IPS DF 6.9 (cell line): ENCODE data around the gene LRRN4.

ENCODE experiments used
- DNase-seq: peaks from one replicate; pipeline ENCODE4 v3.0.0-alpha.2; 2013; ENCODE audit warnings: low read depth, low spot score
- H3K27ac ChIP-seq: one replicate; pipeline ENCODE4 v1.5.1; 2013; ENCODE audit warnings: low read length, control low read depth
- H3K27me3 ChIP-seq: 2 replicates; pipeline ENCODE4 v1.6.1; 2013; ENCODE audit warnings: mild to moderate bottlenecking, low read length; ENCODE audit not compliant: control insufficient read depth, insufficient read depth
- H3K36me3 ChIP-seq: 2 replicates; pipeline ENCODE4 v1.6.1; 2013; ENCODE audit warnings: low read length; ENCODE audit not compliant: control insufficient read depth, insufficient read depth
- H3K4me1 ChIP-seq: 2 replicates; pipeline ENCODE4 v1.6.1; 2013; ENCODE audit warnings: low read length; ENCODE audit not compliant: control insufficient read depth, insufficient read depth
- H3K4me3 ChIP-seq: 2 replicates; pipeline ENCODE4 v1.5.1; 2013; ENCODE audit warnings: mild to moderate bottlenecking, low read length
- H3K9me3 ChIP-seq: 2 replicates; pipeline ENCODE4 v1.6.1; 2013; ENCODE audit warnings: low read length, inconsistent platforms; ENCODE audit not compliant: control insufficient read depth, insufficient read depth
- WGBS: extraction: QIAGEN DNeasy Blood & Tissue Kit; methylation state at CpG from one replicate; pipeline ENCODE4 v1.1.7; 2013; ENCODE audit warnings: mixed read lengths, missing lambda C conversion rate; ENCODE audit not compliant: insufficient read length, insufficient coverage; 5-methylcytosine and 5-hydroxymethylcytosine counted together

The LRRN4 gene

DNA sequence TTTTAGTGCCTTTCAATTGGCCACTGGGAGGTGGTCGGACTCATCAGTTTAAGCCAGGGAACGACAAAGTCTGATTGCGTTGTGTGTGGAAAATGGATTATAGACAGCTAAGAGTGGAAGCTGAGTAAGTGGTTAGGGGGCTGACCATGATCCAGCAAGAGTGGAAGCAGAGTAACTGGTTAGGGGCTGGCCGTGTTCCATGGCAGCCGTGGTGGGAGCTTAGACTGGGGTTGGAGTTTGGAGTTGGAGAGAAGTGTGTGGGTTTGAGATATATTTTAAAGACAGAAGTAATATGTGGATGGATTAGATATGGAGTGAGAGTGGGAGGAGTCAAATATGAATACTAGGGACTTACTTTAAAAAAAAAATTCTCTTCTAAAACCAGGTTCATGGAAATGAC lies 41.7 kb downstream of the LRRN4 start:
- Histone ChIP-seq H3K27me3 (no peaks in the 10 kb centered on the region), H3K9me3 (no peaks in the 10 kb centered on the region), H3K4me1 (no peaks in the 10 kb centered on the region), H3K36me3 (peaks cover 3% of the 10 kb centered on the region; the same call in 1 of the 2 replicates), H3K27ac (no peak overlapping the region), H3K4me3 (no peak overlapping the region)
- 100% methylated on average over 2 of the region's 5 CpGs for WGBS
- no peak for DNase-seq

DNA sequence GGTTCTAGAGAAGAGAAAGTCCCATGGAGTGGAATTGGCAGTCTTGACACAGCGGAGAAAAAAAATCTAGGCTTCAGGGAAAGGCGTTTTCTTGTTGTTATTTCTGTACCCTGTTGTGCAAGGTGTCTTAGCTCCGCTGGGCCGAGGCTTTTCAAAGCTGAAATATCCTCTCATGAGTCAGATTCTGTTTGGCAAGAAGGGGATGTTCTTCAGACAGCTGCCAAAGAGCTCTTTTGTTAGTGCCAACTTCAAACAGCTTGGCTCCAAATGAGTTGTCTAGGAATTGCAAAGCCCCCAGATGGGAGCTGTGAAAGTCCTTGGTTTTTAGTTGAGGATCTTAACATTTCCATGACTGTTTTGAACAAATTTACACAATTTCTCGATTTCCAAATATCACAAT lies 45.6 kb downstream of the LRRN4 start:
- no peaks in the 10 kb centered on the region for H3K9me3 ChIP-seq
- peaks cover 3% of the 10 kb centered on the region; the same call in 1 of the 2 replicates for H3K36me3 ChIP-seq
- DNase-seq = no peak
- no peak overlapping the region for H3K27ac ChIP-seq
- no peaks in the 10 kb centered on the region for H3K4me1 ChIP-seq
- H3K27me3 ChIP-seq = no peaks in the 10 kb centered on the region
- H3K4me3 ChIP-seq = no peak overlapping the region
- 100% methylated on average over 1 of the region's 5 CpGs for WGBS

DNA sequence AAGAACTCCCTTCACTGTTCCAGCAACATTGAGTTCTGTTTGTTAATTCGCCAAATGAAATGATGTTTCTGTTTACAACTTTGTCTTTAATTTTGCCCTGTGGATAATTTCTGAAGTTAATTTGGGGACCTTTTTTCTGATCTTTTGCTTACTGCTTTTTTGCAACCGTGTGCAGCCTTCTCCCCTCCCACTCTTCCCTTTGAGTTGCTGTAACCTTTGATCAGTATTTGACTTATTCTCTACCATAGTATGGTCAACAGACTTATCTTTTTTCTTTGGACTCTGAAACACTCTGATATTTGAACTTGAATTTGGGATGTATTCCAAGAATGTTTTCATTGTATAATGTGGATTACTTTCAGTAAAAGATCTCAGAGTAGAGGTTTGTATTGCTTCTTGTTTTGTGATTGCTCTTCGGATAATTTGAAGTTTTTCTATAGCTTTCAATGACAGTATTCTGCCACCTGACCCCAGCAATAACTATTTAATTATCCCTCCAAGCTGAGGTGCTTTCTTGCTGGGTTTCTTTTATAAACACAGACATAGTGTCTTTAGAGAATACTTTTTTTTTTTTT lies 46.2 kb downstream of the LRRN4 start:
- no peak overlapping the region for H3K4me3 ChIP-seq
- no peak for DNase-seq
- no peaks in the 10 kb centered on the region for H3K27me3 ChIP-seq
- no peaks in the 10 kb centered on the region for H3K9me3 ChIP-seq
- H3K27ac ChIP-seq = no peak overlapping the region
- WGBS = no CpG with 5 or more reads among the region's 3 CpGs
- peaks cover 3% of the 10 kb centered on the region; the same call in 1 of the 2 replicates for H3K36me3 ChIP-seq
- H3K4me1 ChIP-seq = no peaks in the 10 kb centered on the region

DNA sequence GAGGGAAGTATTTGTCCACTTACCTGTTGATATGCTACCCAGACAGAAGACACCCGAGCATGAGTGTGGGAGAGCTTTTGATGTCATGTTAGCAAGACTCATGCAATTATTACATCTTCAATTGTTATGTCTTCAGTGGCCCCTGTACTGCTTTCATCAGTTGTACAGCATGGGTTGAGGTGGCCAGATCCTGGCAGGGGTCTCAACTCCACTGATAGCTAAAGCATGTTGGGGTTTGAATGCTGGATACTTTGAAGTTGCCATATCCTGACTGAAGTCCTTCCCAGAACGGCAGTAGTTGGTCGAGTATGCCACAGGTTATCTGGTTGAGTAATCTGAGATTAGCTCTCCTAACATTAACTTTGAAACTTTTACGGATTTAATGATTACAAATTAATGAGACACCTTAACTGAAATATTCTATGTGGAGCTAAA lies 46.7 kb downstream of the LRRN4 start:
- H3K27me3 ChIP-seq = no peaks in the 10 kb centered on the region
- H3K9me3 ChIP-seq = no peaks in the 10 kb centered on the region
- no peak overlapping the region for H3K27ac ChIP-seq
- H3K4me1 ChIP-seq = no peaks in the 10 kb centered on the region
- peaks cover 3% of the 10 kb centered on the region; the same call in 1 of the 2 replicates for H3K36me3 ChIP-seq
- WGBS = no CpG with 5 or more reads among the region's 4 CpGs
- DNase-seq = no peak
- H3K4me3 ChIP-seq = no peak overlapping the region; the same call in 1 of the 2 replicates

DNA sequence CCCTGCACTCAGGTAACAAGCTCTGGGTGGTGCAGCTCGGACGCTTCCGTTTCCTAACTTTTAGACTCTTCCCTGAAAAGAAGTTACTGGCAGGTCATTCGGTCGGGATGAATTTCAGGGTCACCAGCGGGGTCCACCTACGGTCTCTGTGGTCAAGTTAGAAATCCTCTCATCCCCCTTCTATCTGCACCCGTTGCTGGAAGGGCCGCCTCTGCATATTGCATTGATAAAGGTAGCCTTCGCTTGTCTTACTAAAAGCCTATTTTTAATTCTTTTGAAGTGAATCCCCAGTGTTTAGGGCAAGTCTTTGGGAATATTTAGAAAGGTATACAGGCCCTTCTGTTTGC lies 47.3 kb downstream of the LRRN4 start:
- Histone ChIP-seq H3K4me3 (peak overlapping the region; percentile 78), H3K4me1 (no peaks in the 10 kb centered on the region), H3K36me3 (peaks cover 3% of the 10 kb centered on the region; the same call in 1 of the 2 replicates), H3K27ac (no peak overlapping the region), H3K27me3 (no peaks in the 10 kb centered on the region), H3K9me3 (no peaks in the 10 kb centered on the region)
- no CpG with 5 or more reads among the region's 10 CpGs for WGBS
- no peak for DNase-seq

DNA sequence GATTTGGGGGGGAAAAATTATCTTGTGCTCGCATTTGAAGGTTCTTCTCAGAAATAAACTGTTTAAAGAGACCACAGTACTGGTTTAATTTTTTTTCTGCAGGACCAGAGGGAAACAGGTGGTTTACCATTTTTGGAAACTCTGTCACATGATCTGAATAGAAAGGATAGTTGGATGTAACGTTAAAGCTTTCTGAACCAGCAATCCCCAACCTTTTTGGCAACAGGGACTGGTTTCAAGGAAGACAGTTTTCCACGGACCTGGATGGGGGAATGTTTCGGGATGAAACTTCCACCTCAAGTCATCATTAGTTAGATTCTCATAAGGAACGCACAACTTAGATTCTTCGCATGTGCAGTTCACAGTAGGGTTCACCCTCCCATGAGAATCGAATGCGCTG lies 53.0 kb downstream of the LRRN4 start:
- Histone ChIP-seq H3K4me1 (no peaks in the 10 kb centered on the region), H3K36me3 (no peaks in the 10 kb centered on the region), H3K27ac (no peak overlapping the region), H3K9me3 (no peaks in the 10 kb centered on the region), H3K27me3 (no peaks in the 10 kb centered on the region), H3K4me3 (no peak overlapping the region)
- DNase-seq = no peak
- WGBS = no CpG with 5 or more reads among the region's 8 CpGs

DNA sequence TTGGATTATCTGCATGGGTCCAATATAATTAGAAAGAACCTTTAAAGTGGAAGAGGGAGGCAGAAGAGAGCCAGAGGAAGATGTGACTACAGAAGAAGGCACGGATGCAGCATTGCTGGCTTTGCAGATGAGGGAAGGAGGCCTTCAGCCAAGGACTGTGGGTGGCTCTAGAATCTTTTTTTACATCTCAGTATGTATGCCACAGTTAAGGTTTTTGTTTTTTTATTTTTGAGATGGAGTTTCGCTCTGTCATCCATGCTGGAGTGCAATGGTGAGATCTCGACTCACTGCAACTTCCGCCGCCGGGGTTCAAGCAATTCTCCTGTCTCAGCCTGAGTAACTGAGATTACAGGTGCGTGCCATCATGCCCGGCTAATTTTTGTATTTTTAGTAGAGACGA lies 54.1 kb downstream of the LRRN4 start:
- H3K27ac ChIP-seq = no peak overlapping the region
- no CpG with 5 or more reads among the region's 9 CpGs for WGBS
- no peaks in the 10 kb centered on the region for H3K9me3 ChIP-seq
- no peaks in the 10 kb centered on the region for H3K27me3 ChIP-seq
- no peak overlapping the region for H3K4me3 ChIP-seq
- no peak for DNase-seq
- H3K4me1 ChIP-seq = no peaks in the 10 kb centered on the region
- peaks cover 5% of the 10 kb centered on the region; the same call in 1 of the 2 replicates for H3K36me3 ChIP-seq

DNA sequence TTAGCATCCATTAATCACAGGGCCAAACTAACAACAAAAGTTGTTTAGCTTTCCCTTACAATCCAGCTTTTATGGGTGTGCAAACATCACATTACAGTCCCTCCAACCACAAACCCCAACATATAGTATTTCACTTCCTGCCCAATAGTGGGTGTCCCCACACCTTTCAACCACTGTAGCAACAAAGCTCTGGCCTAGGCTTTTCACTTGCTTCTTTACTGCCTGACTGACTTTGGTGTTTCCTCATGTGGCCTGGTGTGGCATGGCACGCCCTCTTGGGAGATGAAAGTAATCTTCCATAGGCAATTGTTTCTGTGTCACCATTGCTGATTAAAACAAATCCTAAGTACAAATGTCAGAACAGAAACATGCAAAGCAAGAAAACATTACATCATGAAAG lies 57.1 kb downstream of the LRRN4 start:
- H3K27ac ChIP-seq = no peak overlapping the region
- no peaks in the 10 kb centered on the region for H3K27me3 ChIP-seq
- H3K36me3 ChIP-seq = peaks cover 5% of the 10 kb centered on the region; the same call in 1 of the 2 replicates
- H3K4me1 ChIP-seq = no peaks in the 10 kb centered on the region
- no CpG with 5 or more reads among the region's 1 CpG for WGBS
- H3K4me3 ChIP-seq = no peak overlapping the region
- DNase-seq = no peak
- no peaks in the 10 kb centered on the region for H3K9me3 ChIP-seq

DNA sequence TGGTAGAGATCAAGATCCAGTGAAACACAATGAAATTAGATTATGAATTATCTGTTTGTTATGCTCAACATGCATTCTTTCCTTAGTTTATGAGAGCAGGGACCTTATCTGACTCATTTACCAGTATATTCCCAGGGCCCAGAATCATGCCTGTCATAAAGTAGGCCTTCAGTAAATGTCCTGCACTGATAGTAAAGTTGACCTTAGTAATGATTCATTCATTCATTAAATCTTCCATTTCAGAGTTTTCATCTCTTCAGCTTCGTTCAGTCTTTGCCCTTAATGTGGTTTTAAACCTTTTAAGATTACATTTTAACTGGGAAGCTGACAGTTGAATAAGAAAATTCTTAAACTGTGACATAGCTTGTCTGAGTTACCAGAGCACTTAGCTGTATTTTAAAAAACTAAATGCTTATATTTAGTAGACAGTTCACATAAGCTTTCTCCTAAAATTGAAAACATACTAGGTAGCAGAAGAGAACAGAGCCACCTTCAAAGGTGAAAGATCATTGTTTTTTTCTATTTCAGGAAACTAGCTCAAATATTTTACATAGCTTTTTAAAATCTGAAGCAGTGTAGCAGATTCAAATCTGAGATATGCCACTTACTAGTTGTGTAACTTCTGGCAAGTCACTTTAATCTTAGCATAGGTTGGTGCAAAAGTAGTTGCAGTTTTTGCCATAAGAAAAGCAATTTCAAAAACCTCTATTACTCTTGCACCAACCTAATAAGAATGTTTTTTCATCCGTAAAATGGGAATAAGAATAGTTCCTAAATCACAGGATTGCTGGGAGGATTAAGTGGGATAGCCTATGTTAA lies 62.0 kb downstream of the LRRN4 start:
- no peaks in the 10 kb centered on the region for H3K27me3 ChIP-seq
- peaks cover 9% of the 10 kb centered on the region; the same call in 1 of the 2 replicates for H3K36me3 ChIP-seq
- no peak overlapping the region for H3K4me3 ChIP-seq
- no peaks in the 10 kb centered on the region for H3K4me1 ChIP-seq
- no CpG with 5 or more reads among the region's 2 CpGs for WGBS
- H3K27ac ChIP-seq = no peak overlapping the region
- DNase-seq = no peak
- H3K9me3 ChIP-seq = no peaks in the 10 kb centered on the region

DNA sequence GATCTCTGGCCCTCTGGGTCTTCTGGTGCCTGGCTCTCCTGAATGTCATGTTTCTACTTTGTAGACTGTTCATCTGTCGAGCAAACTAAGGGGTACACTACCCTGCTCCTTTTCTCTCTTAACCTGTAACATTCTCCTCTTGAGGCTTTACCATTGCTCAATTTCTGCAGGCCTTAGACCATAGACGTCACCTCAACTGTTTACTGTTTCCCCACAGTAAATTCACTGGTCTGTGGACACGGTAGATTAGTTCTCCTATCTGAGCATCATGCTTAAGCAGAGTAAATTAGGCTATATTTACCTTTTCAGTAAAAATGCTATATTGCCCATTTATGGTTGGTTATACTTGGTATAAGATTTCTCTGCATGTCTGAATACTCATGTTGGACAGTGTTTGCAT lies 62.9 kb downstream of the LRRN4 start:
- Histone ChIP-seq H3K36me3 (peaks cover 11% of the 10 kb centered on the region; the same call in 1 of the 2 replicates), H3K4me3 (no peak overlapping the region), H3K27ac (no peak overlapping the region), H3K4me1 (no peaks in the 10 kb centered on the region), H3K27me3 (no peaks in the 10 kb centered on the region), H3K9me3 (no peaks in the 10 kb centered on the region)
- no CpG with 5 or more reads among the region's 3 CpGs for WGBS
- DNase-seq = no peak
